ENCODE measurements around the gene DUOXA2.
A peak's percentile ranks its signal among the peaks of the same experiment; 100 is the strongest.
"Not testable (repeated sequence)": the region's sequence is repeated elsewhere in the genome, so short reads cannot be mapped to it uniquely, and the experiment has no call there.

Gene DUOXA2

DNA sequence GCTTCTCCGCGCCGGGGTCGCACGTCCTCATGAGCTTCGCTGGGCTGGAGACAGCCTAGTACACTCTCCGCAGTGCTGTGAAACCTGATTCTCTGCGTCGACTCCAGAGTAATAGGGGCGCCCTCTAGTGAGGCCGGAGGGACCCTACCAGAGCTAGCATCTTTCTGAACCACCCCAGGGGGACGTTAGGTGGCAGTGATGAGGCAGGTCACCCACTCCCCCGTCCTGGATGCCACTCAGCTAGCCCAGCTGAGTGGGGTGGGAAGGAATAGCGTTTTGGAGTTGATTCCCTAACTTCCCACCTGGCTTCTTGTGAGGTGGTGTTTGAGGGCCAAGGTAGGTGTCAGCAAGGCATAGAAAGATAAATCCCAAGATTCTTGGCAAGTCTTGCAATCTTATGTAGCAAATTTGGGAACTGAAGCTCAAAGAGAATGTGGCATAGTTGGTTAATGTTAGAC lies 4.0 kb downstream of the DUOXA2 start:
- DNase-seq: peak; percentile 90

DNA sequence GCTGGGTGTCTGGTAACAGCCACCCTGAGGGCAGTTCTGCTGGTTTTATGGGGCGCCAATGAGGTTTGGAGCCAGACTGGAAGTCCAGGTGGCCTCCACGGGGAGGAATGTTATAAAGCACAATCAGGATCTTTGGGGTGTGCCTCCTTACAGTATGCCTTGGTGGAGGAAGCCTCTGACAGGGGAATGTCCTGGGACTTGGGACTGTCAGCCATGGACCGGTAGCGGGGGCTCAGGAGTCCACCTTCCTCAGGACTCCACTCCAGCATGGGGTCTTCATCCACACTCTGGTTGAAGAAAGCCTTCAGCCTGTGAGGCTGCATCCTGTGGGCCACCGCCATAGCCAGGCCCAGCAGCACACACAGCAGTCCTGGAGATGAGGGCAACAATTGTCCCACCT lies 4.9 kb downstream of the DUOXA2 start:
- DNase-seq: no peak

DNA sequence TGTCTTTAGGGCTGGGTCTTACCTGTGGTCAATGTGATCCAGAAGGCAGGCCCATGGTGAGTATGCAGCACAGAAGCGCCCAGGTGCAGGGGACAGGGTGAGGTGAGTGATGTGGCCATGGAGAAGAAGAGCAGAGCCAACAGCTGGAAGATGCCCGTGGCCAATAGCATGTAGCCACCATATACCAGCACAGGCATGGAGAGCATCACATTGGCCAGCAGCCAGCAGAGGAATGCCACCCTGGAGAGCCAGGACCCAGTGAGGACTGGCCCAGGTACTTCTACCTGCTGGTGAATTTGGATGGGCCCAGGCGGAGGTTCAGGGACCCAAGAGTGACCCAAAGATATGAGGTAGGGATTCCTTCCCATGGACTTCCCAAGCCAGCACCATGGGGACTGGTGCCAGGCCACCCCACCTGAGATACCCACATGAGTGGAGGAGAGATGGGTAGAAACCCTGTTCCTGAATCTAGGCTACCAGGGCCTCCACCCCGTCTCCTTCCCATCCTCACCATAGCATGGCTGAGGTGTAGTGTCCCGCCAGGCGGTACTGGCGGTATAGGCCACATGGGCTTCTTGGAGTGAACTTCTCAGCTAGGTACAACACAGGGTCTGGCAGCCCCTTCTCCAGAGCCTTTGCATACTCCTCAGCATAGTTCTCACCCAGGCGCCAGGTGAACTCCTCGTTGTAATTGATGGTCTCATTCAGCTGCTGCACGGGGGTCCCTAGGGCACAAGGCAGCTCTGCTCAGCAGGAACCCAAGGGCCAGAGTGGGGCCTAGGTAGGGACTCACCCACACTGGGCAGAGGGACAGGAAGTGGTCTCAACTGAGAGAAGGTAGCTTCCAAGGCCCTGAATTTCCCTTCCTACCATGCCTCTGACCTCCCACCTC lies 6.2 kb downstream of the DUOXA2 start:
- no peak for DNase-seq

DNA sequence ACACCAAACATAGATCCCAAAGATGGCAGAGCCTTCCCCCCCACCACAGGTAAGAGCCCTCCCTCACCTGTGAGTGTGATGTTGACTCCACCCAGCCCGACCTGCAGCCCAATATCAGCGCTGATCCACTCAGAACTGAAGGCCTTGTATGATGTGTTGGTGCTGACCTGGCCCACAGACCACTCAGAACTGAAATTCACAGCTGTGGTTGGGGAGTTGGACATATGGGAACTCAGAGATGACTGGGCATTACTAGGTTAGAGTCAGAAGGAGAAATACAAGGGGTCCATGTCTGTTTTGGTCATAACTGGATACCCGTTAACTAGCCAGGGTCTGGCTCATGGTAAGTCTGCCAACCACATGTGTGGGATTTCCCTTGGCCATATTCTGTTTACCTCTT lies 6.9 kb downstream of the DUOXA2 start:
- no peak for DNase-seq

DNA sequence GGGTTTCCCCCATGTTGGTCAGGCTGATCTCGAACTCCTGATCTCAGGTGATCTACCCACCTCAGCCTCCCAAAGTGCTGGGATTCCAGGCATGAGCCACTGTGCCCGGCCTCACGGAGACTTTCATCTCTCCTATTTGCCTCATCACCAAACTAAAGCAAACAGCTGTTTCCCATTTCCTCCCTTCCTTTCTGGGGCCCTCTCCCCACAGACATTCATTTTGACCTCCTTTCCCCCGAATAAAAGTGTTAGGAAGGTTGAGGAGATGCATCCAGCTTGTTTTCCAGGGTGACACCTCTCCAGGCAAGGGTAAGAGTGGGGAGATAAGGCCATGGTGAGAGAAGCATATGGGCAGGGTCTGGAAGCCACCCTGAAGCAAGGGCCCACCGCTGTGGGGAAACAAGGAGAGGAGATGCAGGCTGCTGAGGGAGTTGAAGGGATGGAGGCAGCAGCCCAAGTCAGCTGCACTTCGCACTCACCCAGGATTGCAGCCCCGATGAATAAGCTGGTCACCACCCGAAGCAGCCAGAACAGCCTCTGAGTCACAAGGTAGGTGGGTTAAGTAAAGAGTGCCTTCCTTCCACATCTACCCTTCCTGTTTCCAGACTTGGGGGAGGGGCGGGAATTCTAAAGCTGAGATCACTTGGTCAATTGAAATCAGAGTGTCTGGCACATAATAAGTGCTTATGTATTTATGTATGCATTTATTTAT lies 7.7 kb downstream of the DUOXA2 start:
- DNase-seq: no peak

DNA sequence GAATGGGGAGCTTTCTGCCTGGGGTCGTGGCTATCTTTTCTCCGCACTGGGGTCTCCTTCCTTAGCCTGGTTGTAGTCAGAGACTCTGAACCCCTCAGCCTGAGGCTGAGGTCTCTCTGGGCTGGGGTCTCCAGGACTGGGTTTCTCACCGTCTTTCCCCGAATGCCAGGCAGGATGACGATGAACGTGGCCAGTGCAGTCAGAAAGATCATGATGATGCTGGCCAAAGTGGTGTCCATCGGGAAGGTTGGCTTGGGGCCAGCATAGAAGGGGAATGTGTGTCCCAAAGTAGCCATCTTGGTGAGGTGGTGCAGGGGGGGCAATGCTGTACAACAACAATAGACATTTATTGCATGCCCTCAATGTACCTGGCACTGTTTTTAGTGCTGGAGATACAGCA lies 8.6 kb downstream of the DUOXA2 start:
- DNase-seq: no peak

DNA sequence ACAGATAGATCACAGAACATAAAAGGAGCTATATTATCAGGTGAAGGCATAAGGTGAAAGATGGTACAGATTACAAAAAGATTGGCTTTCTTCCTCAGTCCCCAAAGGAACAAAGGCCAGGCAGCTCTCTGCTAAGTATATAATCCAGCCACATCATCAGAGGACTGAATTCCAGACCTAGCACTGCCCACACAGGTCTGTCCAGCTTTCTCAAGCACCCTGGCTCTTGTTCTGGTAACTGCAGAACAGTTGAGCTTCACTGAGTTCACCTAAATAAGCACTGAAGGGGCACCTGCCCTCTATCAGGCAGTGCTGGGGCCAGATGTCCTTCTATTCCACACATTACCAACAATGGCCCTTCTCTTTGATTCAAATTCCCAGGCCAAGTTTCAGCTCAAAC lies 9.3 kb downstream of the DUOXA2 start:
- DNase-seq: no peak

DNA sequence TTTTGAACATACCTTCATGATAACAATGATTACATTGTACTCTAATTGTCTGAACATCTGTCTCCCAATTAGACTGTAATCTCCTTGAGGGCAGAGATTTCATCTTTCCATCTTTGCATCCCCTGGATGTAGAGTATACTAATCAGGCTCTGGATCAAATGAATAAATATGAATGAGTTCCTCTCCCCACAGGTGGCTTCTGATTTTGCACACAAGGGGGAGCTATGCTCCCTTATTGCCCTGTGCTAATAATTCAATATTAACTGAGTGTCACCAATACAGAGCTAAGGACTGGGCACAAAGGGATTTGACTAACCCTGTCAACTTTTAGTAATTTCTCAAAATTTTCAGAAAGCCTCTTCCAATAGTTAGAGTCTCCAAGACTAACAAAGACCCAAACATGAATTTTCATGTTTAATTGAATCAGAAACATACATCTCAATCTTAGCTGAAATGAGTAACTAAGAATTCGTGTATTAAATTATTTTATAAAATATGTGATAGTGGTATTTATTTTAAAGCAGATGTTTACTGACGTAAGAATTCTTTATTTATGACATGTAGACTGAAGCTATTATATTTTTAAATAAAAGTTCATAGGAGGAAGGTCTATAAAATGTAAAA lies 12.5 kb downstream of the DUOXA2 start:
- DNase-seq: no peak

DNA sequence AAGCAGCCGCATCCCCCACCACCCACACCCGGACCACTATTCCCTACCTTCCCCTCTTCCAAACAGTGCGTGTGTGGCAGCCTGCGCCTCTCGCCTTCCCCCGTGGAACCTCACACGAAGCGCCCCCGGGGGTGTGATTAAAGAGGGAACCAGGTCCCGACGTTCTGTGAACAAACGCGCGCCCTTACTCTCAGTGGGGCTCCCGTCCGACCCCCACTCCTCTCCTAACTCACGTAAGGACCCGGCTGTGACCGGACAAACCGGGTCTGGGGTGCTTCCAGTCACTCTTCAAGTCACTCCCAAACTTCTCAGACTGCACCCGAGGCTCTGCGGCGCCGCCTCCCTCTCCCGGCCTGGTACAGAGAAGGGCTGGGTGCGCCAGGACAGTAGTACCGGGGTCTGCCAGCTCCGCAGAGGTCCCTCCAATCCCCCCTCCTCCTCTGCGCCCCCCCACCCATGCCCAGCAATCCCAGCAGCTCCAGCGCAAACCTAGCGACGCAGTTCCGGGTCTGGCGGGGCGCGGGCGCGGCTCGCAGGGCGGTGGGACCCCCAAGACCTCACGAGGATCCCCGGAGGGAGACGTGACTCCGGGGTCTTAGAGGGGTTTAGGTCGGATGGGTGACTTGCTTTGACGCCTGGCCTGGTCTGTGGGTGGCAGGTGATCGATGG lies 15.0 kb downstream of the DUOXA2 start:
- DNase-seq: no peak

DNA sequence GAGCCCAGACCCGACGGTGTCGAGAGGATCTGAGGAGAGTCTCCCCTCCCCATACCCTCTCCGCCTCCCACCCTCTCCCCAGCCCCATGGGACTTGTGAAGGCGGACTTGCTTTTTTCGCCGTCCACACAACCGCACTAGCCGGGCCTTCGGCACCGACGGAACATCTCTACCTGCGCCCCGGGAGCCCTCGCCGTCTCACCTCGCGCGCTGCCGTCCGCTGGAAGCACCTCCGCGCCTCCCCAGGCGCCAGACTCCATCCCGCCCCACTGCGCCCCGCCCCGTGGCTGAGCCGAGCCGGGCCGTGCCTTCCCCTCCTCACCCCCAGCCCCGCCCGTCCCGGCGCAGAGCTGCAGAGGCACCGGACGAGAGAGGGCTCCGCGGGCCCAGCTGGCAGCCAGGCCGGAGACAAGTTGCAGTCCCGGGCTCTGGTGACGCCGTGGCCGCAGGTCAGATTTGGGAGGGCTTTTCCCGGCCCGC lies 15.6 kb downstream of the DUOXA2 start, which contains the start of the genes DUOX1 and DUOXA1:
TSS of gene DUOX1 (plus strand) at position 344 of the 479 bp plus-strand sequence. CDS start 1,973 bp downstream, outside the sequence.
TSS of gene DUOXA1 (minus strand) at position 229 of the 479 bp plus-strand sequence. CDS start 6,865 bp downstream, outside the sequence.
- peak; percentile 16 for DNase-seq

DNA sequence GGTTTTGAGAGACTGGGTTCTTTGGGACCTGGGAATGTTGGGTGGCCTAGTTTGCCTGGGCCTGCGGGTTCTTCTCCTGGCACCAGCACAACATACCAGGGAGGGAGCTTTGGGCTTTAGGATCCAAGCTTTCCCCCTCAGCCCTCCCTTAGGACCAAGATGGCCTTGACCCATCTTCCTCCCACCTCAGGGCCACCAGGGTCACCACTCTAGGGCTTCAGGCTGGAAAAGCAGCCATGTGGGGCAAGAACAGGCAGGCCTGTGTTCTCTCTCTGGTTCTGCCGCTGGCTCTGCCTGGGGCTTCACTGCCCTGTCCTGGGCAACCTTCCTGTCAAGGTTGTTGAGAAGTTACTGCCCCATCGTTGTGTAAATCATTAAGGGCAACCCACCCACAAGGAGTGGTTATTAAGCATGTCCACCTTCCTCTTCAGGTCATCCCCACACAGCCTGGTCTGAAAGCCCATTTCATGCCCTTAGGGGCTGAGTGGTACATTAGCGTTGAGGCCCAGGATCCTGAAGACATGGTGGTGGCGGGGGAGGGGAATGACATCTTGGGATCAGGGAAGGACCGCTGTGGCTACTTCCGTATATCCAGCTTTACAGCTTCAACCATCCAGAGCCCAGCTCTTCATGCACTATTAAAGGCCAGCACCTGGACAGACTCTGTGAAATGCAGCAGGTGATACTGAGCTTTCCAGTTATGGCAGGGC lies 16.3 kb downstream of the DUOXA2 start:
- no peak for DNase-seq

DNA sequence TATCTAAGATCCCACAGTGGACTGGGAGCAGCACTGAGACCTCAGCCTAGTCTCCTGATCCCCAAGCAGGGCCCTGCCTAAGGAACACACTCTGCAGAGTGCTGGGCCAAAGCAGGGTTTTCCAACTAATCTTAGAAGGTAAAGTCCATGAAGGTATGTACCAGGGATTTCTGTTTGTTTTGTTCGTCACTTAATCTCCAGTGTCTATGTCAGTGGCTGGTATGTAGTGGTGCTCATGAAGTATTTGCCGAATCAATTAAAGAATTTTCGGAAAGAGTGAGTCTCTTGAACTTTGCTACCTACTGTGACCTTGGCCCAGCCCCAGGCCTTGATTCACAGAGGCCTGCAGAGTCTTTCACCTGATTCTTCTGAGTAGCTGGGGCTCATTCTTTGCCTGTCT lies 17.4 kb downstream of the DUOXA2 start:
- no peak for DNase-seq

DNA sequence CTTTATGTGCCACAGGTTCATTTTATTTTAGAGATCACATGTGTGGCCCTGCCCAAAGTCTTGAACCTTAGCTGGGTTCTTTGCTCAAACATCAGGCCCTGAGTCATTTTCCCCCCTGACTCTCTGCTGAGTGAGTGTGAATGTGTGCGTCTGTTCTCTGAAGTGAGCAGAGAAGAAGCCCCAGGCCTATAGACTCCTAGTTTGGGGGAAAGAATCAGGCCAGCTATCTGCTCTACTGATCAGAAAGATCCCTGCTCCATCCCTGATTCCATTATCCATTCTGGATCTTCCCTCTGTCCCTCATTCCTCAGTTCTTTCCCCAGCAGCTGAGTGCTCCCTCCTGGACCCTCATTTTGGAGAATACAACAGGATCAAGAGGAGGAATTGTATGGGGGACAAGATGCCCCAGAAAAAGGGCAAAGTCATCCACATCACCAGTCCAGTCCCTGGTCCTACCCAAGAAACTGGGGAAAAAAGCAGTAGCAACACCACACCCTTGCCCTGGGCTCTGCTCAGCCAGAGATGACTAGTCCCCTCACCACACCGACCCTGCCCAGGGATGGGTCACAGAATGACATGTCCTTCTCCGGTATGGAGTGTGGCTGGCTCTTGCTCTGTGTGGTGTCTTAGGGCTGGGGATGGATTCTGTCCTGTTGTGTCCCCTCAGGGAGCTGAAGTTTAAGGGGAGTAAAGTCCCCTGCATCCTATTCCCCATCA lies 18.9 kb downstream of the DUOXA2 start:
- DNase-seq: no peak

DNA sequence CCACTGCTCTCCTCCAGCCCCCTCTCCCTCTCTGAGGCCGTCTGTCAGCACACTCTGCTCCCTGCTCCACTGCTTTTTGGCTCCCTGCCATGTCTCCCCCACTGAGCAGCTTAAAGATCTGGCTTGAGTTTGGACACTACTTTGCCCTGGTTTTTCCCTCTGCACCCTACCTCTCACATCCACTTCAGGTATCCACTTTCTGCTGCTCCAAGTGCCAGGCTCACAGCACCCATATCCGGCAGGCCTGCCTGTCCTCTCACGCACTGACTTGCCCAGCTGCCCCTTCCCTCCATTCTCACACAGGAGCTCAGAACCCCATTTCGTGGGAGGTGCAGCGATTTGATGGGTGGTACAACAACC lies 19.4 kb downstream of the DUOXA2 start:
- no peak for DNase-seq

DNA sequence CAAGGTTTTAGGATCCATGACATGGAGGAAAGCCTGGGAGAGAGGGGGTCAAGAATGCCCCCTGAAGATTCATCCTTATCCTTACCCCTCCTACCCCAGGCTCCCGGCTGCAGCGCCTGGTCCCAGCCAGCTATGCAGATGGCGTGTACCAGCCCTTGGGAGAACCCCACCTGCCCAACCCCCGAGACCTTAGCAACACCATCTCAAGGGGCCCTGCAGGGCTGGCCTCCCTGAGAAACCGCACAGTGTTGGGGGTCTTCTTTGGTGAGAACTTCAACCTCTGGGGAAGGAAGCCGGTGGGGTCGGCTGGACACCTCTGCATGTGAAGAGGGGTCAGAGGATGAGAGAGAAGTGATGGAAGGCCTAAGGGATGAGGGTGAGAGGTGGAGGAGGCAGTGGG lies 19.9 kb downstream of the DUOXA2 start:
- DNase-seq: no peak

DNA sequence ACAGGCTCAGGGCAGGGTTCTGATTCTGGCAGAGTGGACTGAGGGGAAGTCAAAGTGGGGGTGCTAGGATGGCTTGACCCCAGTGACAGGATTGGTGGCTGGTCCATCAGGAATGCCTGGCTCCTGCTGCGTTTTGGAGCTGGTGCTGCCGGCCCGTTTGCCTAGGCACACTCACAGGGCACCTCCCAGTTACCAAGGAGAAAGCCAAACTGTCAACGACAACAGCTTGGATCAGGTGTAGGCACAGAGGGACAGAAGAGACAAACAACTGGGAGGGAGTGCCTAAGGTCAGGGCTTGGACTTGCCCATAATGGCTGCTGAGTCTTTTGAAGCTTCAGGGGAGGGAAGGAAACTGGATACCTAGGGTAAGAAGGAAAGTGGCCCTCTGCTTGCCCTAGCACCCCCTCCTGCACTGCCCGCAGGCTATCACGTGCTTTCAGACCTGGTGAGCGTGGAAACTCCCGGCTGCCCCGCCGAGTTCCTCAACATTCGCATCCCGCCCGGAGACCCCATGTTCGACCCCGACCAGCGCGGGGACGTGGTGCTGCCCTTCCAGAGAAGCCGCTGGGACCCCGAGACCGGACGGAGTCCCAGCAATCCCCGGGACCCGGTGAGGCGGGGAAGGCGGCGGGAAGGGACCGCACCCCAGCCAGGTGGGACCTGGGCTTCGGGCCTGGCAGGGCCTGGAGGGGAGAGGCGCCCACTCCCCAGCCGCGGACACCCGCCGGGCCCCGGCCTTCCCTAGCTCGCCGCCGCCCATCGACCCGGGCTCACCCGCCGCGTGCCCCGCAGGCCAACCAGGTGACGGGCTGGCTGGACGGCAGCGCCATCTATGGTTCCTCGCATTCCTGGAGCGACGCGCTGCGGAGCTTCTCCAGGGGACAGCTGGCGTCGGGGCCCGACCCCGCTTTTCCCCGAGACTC lies 20.8 kb downstream of the DUOXA2 start:
- no peak for DNase-seq

DNA sequence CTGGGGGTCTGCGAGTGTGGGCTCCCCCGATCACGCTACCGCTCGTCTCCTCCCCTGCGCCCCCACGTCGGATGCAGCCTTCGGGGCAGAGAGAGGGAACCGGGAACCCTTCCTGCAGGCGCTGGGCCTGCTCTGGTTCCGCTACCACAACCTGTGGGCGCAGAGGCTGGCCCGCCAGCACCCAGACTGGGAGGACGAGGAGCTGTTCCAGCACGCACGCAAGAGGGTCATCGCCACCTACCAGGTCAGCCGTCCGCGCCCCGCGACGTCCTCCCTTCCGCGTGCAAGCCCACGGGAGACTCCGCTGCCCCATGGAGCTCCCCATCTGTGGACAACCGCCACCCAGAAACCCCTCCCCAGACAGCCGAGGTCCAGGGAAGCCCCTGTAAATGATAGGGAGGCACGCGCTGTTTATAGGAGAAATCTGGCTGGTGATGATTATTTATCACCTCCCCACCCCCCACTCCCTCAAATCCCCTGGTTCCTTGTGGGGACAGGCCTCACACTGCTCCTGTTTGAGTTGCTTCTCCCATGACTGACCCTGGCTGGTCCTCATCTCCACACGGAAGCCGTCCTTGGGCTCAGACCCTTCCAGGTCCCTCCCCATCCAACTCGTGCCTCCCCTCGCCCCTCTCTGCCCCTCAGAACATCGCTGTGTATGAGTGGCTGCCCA lies 21.7 kb downstream of the DUOXA2 start:
- DNase-seq: not testable (repeated sequence)

DNA sequence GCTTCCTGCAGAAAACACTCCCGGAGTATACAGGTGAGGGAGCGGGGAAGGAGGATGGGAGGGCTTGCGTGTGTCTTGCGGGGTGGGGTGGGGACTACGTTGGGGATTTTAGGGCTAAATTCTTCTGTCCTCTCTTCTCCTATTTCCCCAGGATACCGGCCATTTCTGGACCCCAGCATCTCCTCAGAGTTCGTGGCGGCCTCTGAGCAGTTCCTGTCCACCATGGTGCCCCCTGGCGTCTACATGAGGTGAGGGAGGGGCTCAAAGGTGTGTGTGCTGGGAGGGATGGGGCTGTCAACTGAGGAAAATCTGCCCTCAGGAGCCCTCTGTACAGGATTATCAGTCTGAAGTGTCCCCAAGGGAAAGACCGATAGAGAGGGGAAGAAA lies 22.2 kb downstream of the DUOXA2 start:
- DNase-seq: no peak

DNA sequence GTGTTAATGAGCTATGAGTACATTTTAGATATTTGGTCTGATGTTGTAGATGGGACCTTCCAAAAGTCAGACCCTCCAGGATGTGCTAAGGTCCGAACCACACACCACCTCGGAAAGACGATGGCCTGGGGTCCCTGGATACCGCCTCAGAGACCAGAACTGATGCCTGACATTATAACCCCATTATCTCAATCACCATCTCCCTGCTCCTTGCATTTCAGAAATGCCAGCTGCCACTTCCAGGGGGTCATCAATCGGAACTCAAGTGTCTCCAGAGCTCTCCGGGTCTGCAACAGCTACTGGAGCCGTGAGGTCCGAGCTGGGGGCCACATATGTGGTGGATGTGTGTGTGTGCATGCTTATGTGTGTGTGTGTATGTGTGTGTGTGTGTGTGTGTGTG lies 23.6 kb downstream of the DUOXA2 start:
- no peak for DNase-seq
